ENCODE measurements around the gene SLC2A8. TPM values are rescaled to one million over a fixed set of nuclear protein-coding genes. Genes with fewer than 3 reads are reported as not detected.

SLC2A8 gene
- total RNA-seq, 1 donor from 2014 or later, result 75.7 TPM

- no peak for DNase-seq (ENCODE audit: low spot score in 2 of 2)
- Histone ChIP-seq H3K36me3 (peaks cover 28 to 32% of the 10 kb centered on the region in 2 donors), H3K4me1 (peaks cover 0 to 3% of the 10 kb centered on the region in 2 donors), H3K9me3 (no peaks in the 10 kb centered on the region), H3K4me3 (no peak overlapping the region), H3K27ac (no peak overlapping the region), H3K27me3 (no peaks in the 10 kb centered on the region)
- no peak for TF ChIP-seq CTCF (IDR thresholded peaks at IDR 0.05)
- intact Hi-C loops (cut with DNase I), result no loop called here
Observed at GRCh38 chr9:127353882-127354281, 43.1 kb upstream of the SLC2A8 start.

DNA sequence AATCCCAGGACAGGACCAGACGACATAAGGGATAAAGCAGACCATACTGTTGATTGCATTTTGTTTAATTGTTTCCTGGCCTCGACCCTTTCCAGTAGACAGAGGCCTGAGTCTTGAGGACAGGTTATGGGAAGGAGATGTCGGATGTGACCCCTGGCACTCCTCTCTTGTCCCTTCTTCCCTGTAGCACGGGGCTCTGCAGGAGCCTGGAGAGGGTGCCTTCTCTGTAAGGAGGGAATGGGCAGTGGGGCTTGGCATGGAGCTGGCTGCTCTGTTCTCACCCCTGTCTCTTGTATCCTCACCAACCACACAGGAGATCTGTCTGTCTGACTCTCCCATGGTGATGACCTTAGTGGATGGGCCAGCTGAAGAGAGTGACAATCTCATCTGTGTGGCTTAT lies 40.1 kb upstream of the SLC2A8 start:
- Histone ChIP-seq H3K4me3 (no peak overlapping the region), H3K36me3 (peaks cover 26 to 32% of the 10 kb centered on the region in 2 donors), H3K9me3 (no peaks in the 10 kb centered on the region), H3K27me3 (no peaks in the 10 kb centered on the region), H3K27ac (no peak overlapping the region), H3K4me1 (peaks cover 5 to 26% of the 10 kb centered on the region in 2 donors)
- intact Hi-C loops (cut with DNase I), result no loop called here
- no peak for DNase-seq (ENCODE audit: low spot score in 2 of 2)
- TF ChIP-seq CTCF (IDR thresholded peaks at IDR 0.05), result no peak

DNA sequence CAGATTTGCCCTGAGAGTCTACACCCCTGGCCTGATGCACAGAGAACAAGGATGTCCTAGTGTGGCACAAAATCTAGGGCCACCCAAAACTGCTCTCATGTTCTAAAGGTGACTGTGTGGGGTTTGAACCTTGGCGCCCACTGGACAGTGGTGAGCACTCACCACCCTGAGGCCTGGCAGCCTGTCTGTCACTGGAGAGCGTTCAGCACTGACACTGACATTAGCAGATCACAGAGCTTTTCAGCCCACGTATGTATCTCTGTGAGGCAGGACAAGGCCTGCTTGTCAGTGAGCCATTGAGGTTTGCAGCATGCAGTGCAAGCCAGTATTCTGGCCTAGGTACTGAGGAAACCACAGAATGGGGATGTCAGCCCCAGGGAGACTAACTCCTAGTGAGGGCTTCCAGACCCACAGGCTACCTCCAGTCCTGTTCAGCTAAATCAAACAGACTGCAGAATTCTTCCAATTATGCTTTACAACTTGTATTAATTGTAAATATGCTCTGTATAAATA lies 38.9 kb upstream of the SLC2A8 start:
- no peaks in the 10 kb centered on the region for H3K9me3 ChIP-seq
- TF ChIP-seq CTCF (IDR thresholded peaks at IDR 0.05), result no peak
- peak overlapping the region in 1 of 2 donors; percentile 84 for H3K27ac ChIP-seq
- intact Hi-C loops (cut with DNase I), result loop anchor here (2.0 kb wide), 1 partner anchor 133 kb away; no protein-coding TSS in a partner anchor
- DNase-seq (ENCODE audit: low spot score in 2 of 2), result no peak
- H3K4me1 ChIP-seq, result peaks cover 5 to 26% of the 10 kb centered on the region in 2 donors
- H3K36me3 ChIP-seq, result peaks cover 30 to 32% of the 10 kb centered on the region in 2 donors
- no peaks in the 10 kb centered on the region for H3K27me3 ChIP-seq
- no peak overlapping the region for H3K4me3 ChIP-seq

GRCh38 chr9:127358770-127359169 lies 38.2 kb upstream of the SLC2A8 start:
- H3K27me3 ChIP-seq, result no peaks in the 10 kb centered on the region
- H3K4me1 ChIP-seq, result peaks cover 5 to 26% of the 10 kb centered on the region in 2 donors
- intact Hi-C loops (cut with DNase I), result loop anchor here (1.0 to 2.0 kb wide), 3 partner anchors 21 to 134 kb away; no protein-coding TSS in a partner anchor
- no peaks in the 10 kb centered on the region for H3K9me3 ChIP-seq
- H3K27ac ChIP-seq, result peak overlapping the region; percentile 77 to 84
- H3K4me3 ChIP-seq, result no peak overlapping the region
- TF ChIP-seq CTCF (IDR thresholded peaks at IDR 0.05), result no peak
- peaks cover 30 to 32% of the 10 kb centered on the region in 2 donors for H3K36me3 ChIP-seq
- no peak for DNase-seq (ENCODE audit: low spot score in 2 of 2)

- intact Hi-C loops (cut with DNase I), result loop anchor here (2.0 kb wide), 1 partner anchor 37 kb away; the partner anchor contains the start of gene SLC2A8
Observed at GRCh38 chr9:127360250-127360649, 36.7 kb upstream of the SLC2A8 start.

More at GRCh38 chr9:127360250-127360649, 36.7 kb upstream of the SLC2A8 start:
- peak overlapping the region; percentile 80 to 84 for H3K27ac ChIP-seq
- H3K36me3 ChIP-seq, result peaks cover 28 to 33% of the 10 kb centered on the region in 2 donors
- H3K9me3 ChIP-seq, result no peaks in the 10 kb centered on the region
- peak in 2 of 3 experiments; percentile 23 to 28 for TF ChIP-seq CTCF (IDR thresholded peaks at IDR 0.05)
- no peaks in the 10 kb centered on the region for H3K27me3 ChIP-seq
- H3K4me3 ChIP-seq, result no peak overlapping the region
- no peak for DNase-seq (ENCODE audit: low spot score in 2 of 2)
- H3K4me1 ChIP-seq, result peaks cover 5 to 26% of the 10 kb centered on the region in 2 donors

All from ascending aorta (tissue), 2 donors.